ENCODE data around the gene OGDHL. TPM values are rescaled to one million over a fixed set of nuclear protein-coding genes. Genes with fewer than 3 reads are reported as not detected.

The OGDHL gene
- total and polyA plus RNA-seq, 3 donors from 2014 or later, result 6.4 to 16.6 (median 10.7) TPM

GRCh38 chr10:49739426-49739825 lies 22.7 kb downstream of the OGDHL start:
- no peaks in the 10 kb centered on the region for H3K9me3 ChIP-seq
- no peak for DNase-seq
- intact Hi-C loops (cut with DNase I; ENCODE audit: low total_unique reads), result no loop called here
- H3K4me1 ChIP-seq, result no peaks in the 10 kb centered on the region
- WGBS, 2 donors, result 90% methylated on average over 11 to 14 of the region's 14 CpGs
- H3K27me3 ChIP-seq, result no peaks in the 10 kb centered on the region
- no peak overlapping the region for H3K4me3 ChIP-seq
- no peaks in the 10 kb centered on the region for H3K36me3 ChIP-seq (ENCODE audit: low read depth, missing control alignments)
- TF ChIP-seq POLR2A (IDR thresholded peaks at IDR 0.05) (no peak), CTCF (IDR thresholded peaks at IDR 0.05) (no peak)
- H3K27ac ChIP-seq, result no peak overlapping the region

- Histone ChIP-seq H3K27ac (no peak overlapping the region), H3K4me1 (no peaks in the 10 kb centered on the region), H3K27me3 (no peaks in the 10 kb centered on the region), H3K36me3 (ENCODE audit: low read depth, missing control alignments) (no peaks in the 10 kb centered on the region), H3K4me3 (no peak overlapping the region), H3K9me3 (no peaks in the 10 kb centered on the region)
- no peak for DNase-seq
- WGBS, 2 donors, result 77 to 89% methylated on average over 7 to 10 of the region's 10 CpGs
- intact Hi-C loops (cut with DNase I; ENCODE audit: low total_unique reads), result no loop called here
- no peak for TF ChIP-seq POLR2A (IDR thresholded peaks at IDR 0.05)
- no peak for TF ChIP-seq CTCF (IDR thresholded peaks at IDR 0.05)
These were observed 23.3 kb downstream of the OGDHL start for GRCh38 chr10:49738616-49739360.

GRCh38 chr10:49737474-49738201 lies 24.5 kb downstream of the OGDHL start:
- no peaks in the 10 kb centered on the region for H3K36me3 ChIP-seq (ENCODE audit: low read depth, missing control alignments)
- no peak for DNase-seq
- H3K9me3 ChIP-seq, result no peaks in the 10 kb centered on the region
- intact Hi-C loops (cut with DNase I; ENCODE audit: low total_unique reads), result no loop called here
- no peak overlapping the region for H3K4me3 ChIP-seq
- no peak for TF ChIP-seq POLR2A (IDR thresholded peaks at IDR 0.05)
- no peak for TF ChIP-seq CTCF (IDR thresholded peaks at IDR 0.05)
- no peaks in the 10 kb centered on the region for H3K27me3 ChIP-seq
- no peak overlapping the region for H3K27ac ChIP-seq
- WGBS, 2 donors, result 80 to 90% methylated on average over 15 to 18 of the region's 19 CpGs
- no peaks in the 10 kb centered on the region for H3K4me1 ChIP-seq

GRCh38 chr10:49736564-49737113 lies 25.5 kb downstream of the OGDHL start:
- H3K4me3 ChIP-seq, result no peak overlapping the region
- H3K9me3 ChIP-seq, result no peaks in the 10 kb centered on the region
- intact Hi-C loops (cut with DNase I; ENCODE audit: low total_unique reads), result no loop called here
- no peak for TF ChIP-seq CTCF (IDR thresholded peaks at IDR 0.05)
- TF ChIP-seq POLR2A (IDR thresholded peaks at IDR 0.05), result no peak
- H3K36me3 ChIP-seq (ENCODE audit: low read depth, missing control alignments), result no peaks in the 10 kb centered on the region
- no peaks in the 10 kb centered on the region for H3K27me3 ChIP-seq
- H3K27ac ChIP-seq, result no peak overlapping the region
- H3K4me1 ChIP-seq, result no peaks in the 10 kb centered on the region
- no peak for DNase-seq
- 92 to 93% methylated on average over 5 of the region's 5 CpGs for WGBS, 2 donors
